ENCODE data around the gene ABTB2. TPM values are rescaled to one million over a fixed set of nuclear protein-coding genes. Genes with fewer than 3 reads are reported as not detected.

The ABTB2 gene
- polyA plus RNA-seq, 1 of the 3 experiments (the other 2 are of a cell fraction) = 7.8 TPM

GRCh38 chr11:34139346-34139745 lies 218.5 kb downstream of the ABTB2 start:
- peaks cover 30 to 92% of the 10 kb centered on the region in 2 experiments for H3K36me3 ChIP-seq (replicated peaks in 1 of 2; ENCODE audit: control insufficient read depth in 1 of 2, insufficient read depth in 2 of 2, low read length in 1 of 2)
- WGBS (ENCODE audit: low lambda C conversion rate) = 100% methylated on average over 7 of the region's 7 CpGs
- H3F3A ChIP-seq (replicated peaks; ENCODE audit: insufficient read depth) = no peaks in the 10 kb centered on the region
- no peaks in the 10 kb centered on the region for H3K79me2 ChIP-seq (ENCODE audit: insufficient read depth)
- H3K4me2 ChIP-seq = no peak overlapping the region
- H3K9ac ChIP-seq = no peak overlapping the region
- no peak overlapping the region for H3K27ac ChIP-seq (ENCODE audit: low read depth in 2 of 2, low read length in 1 of 2)
- H3K9me3 ChIP-seq = no peaks in the 10 kb centered on the region
- H4K20me1 ChIP-seq (ENCODE audit: insufficient read depth) = no peaks in the 10 kb centered on the region
- H3K4me3 ChIP-seq (ENCODE audit: low read depth in 2 of 2, low read length in 1 of 2) = no peak overlapping the region
- H3K9me2 ChIP-seq = no peaks in the 10 kb centered on the region
- H2AFZ ChIP-seq (ENCODE audit: low read depth) = no peak overlapping the region
- POLR2A ChIA-PET = no interaction called here
- DNase-seq = no peak
- H3K27me3 ChIP-seq (ENCODE audit: insufficient read depth) = no peaks in the 10 kb centered on the region
- CTCF ChIA-PET = interaction anchor here (1.6 kb wide), 1 partner anchor 11 kb away, joined by 4 read pairs; no protein-coding TSS in a partner anchor
- no peaks in the 10 kb centered on the region for H3K4me1 ChIP-seq (ENCODE audit: control insufficient read depth in 1 of 2, insufficient read depth in 2 of 2, low read depth in 1 of 2, low read length in 1 of 2)
- TF ChIP-seq USF2 (IDR thresholded peaks at IDR 0.05; ENCODE audit: borderline replicate concordance, low read depth, low read length) = no peak
- no peak for TF ChIP-seq SIN3A (IDR thresholded peaks at IDR 0.05; ENCODE audit: borderline replicate concordance, low read depth, low read length)
- no peak for TF ChIP-seq USF1 (IDR thresholded peaks at IDR 0.05; ENCODE audit: borderline replicate concordance, low read depth)
- no peak for TF ChIP-seq EP300 (IDR thresholded peaks at IDR 0.05; ENCODE audit: borderline replicate concordance in 1 of 2, low read depth in 1 of 2, low read length in 1 of 2)
- no peak for TF ChIP-seq TEAD4 (IDR thresholded peaks at IDR 0.05; ENCODE audit: borderline replicate concordance, insufficient read depth)

- no peak overlapping the region for H3K4me2 ChIP-seq
- POLR2A ChIA-PET = no interaction called here
- H3K9me3 ChIP-seq = no peaks in the 10 kb centered on the region
Measured at GRCh38 chr11:34136420-34136819, 221.4 kb downstream of the ABTB2 start.

More at GRCh38 chr11:34136420-34136819, 221.4 kb downstream of the ABTB2 start:
- Histone ChIP-seq H3F3A (replicated peaks; ENCODE audit: insufficient read depth) (no peaks in the 10 kb centered on the region), H4K20me1 (ENCODE audit: insufficient read depth) (no peaks in the 10 kb centered on the region), H3K27me3 (ENCODE audit: insufficient read depth) (no peaks in the 10 kb centered on the region), H2AFZ (ENCODE audit: low read depth) (no peak overlapping the region), H3K9me2 (no peaks in the 10 kb centered on the region), H3K27ac (ENCODE audit: low read depth in 2 of 2, low read length in 1 of 2) (no peak overlapping the region), H3K4me1 (ENCODE audit: control insufficient read depth in 1 of 2, insufficient read depth in 2 of 2, low read depth in 1 of 2, low read length in 1 of 2) (no peaks in the 10 kb centered on the region), H3K4me3 (ENCODE audit: low read depth in 2 of 2, low read length in 1 of 2) (no peak overlapping the region), H3K9ac (no peak overlapping the region), H3K79me2 (ENCODE audit: insufficient read depth) (no peaks in the 10 kb centered on the region), H3K36me3 (replicated peaks in 1 of 2; ENCODE audit: control insufficient read depth in 1 of 2, insufficient read depth in 2 of 2, low read length in 1 of 2) (peaks cover 15 to 86% of the 10 kb centered on the region in 2 experiments)
- CTCF ChIA-PET = interaction anchor here (3.1 kb wide), 1 partner anchor 14 kb away, joined by 10 read pairs; no protein-coding TSS in a partner anchor
- TF ChIP-seq YY1 (IDR thresholded peaks at IDR 0.05; ENCODE audit: low read depth) (no peak), IRF3 (IDR thresholded peaks at IDR 0.05; ENCODE audit: low read depth, low read length) (no peak), GABPA (IDR thresholded peaks at IDR 0.05; ENCODE audit: low read depth) (no peak), USF1 (IDR thresholded peaks at IDR 0.05; ENCODE audit: borderline replicate concordance, low read depth) (no peak), TCF12 (IDR thresholded peaks at IDR 0.05) (no peak), MXI1 (IDR thresholded peaks at IDR 0.05; ENCODE audit: low read depth, low read length) (no peak)
- no peak for DNase-seq
- 91% methylated on average over 6 of the region's 8 CpGs for WGBS (ENCODE audit: low lambda C conversion rate)

All from SK-N-SH (cell line).